ENCODE measurements around the gene TFAP2A. TPM values are rescaled to one million over a fixed set of nuclear protein-coding genes. Genes with fewer than 3 reads are reported as not detected.

Gene TFAP2A
- total RNA-seq, 4 donors from 2014 or later: 0.40 to 0.78 TPM; not detected in 2

GRCh38 chr6:10424040-10424439, 9.2 kb upstream of the TFAP2A start:
- Histone ChIP-seq H3K27me3 (peaks cover 47% of the 10 kb centered on the region), H3K27ac (no peak overlapping the region), H3K9me3 (no peaks in the 10 kb centered on the region), H3K36me3 (no peaks in the 10 kb centered on the region), H3K4me3 (replicated peaks in 1 of 3) (no peak overlapping the region), H3K4me1 (peaks cover 16 to 38% of the 10 kb centered on the region in 2 donors)
- intact Hi-C loops (cut with DNase I): loop anchor here (10.0 kb wide), 1 partner anchor 389 kb away; no protein-coding TSS in a partner anchor
- TF ChIP-seq POLR2A (IDR thresholded peaks at IDR 0.05) (no peak), CTCF (IDR thresholded peaks at IDR 0.05) (no peak)
- no peak for DNase-seq
- WGBS, 2 donors: 3 to 17% methylated on average over 5 of the region's 5 CpGs

GRCh38 chr6:10422737-10423034, 7.8 kb upstream of the TFAP2A start:
- peaks cover 16 to 39% of the 10 kb centered on the region in 2 donors for H3K4me1 ChIP-seq
- H3K27ac ChIP-seq: no peak overlapping the region
- TF ChIP-seq CTCF (IDR thresholded peaks at IDR 0.05) (no peak), POLR2A (IDR thresholded peaks at IDR 0.05) (no peak)
- H3K9me3 ChIP-seq: no peaks in the 10 kb centered on the region
- 9 to 23% methylated on average over 7 of the region's 7 CpGs for WGBS, 2 donors
- no peaks in the 10 kb centered on the region for H3K36me3 ChIP-seq
- no peak for DNase-seq
- intact Hi-C loops (cut with DNase I): loop anchor here (10.0 kb wide), 1 partner anchor 388 kb away; no protein-coding TSS in a partner anchor
- H3K4me3 ChIP-seq (replicated peaks in 1 of 3): no peak overlapping the region
- peaks cover 61% of the 10 kb centered on the region for H3K27me3 ChIP-seq

- TF ChIP-seq CTCF (IDR thresholded peaks at IDR 0.05) (no peak), POLR2A (IDR thresholded peaks at IDR 0.05) (no peak)
- DNase-seq: no peak
- no peak overlapping the region for H3K4me3 ChIP-seq (replicated peaks in 1 of 3)
- H3K4me1 ChIP-seq: peaks cover 18 to 41% of the 10 kb centered on the region in 2 donors
- H3K36me3 ChIP-seq: no peaks in the 10 kb centered on the region
- no peak overlapping the region for H3K27ac ChIP-seq
- WGBS, 2 donors: 5 to 13% methylated on average over 19 of the region's 39 CpGs
- H3K9me3 ChIP-seq: no peaks in the 10 kb centered on the region
- peaks cover 64% of the 10 kb centered on the region for H3K27me3 ChIP-seq
- intact Hi-C loops (cut with DNase I): loop anchor here (10.0 kb wide), 1 partner anchor 387 kb away; no protein-coding TSS in a partner anchor
Observed at GRCh38 chr6:10421921-10422736, 7.3 kb upstream of the TFAP2A start.

GRCh38 chr6:10421158-10421920, 6.5 kb upstream of the TFAP2A start:
- DNase-seq: no peak
- Histone ChIP-seq H3K36me3 (no peaks in the 10 kb centered on the region), H3K4me1 (peaks cover 23 to 40% of the 10 kb centered on the region in 2 donors), H3K9me3 (no peaks in the 10 kb centered on the region), H3K27me3 (peaks cover 72% of the 10 kb centered on the region), H3K27ac (no peak overlapping the region), H3K4me3 (replicated peaks in 1 of 3) (no peak overlapping the region)
- intact Hi-C loops (cut with DNase I): loop anchor here (10.0 kb wide), 1 partner anchor 387 kb away; no protein-coding TSS in a partner anchor
- WGBS, 2 donors: 5 to 9% methylated on average over 38 to 47 of the region's 47 CpGs
- TF ChIP-seq CTCF (IDR thresholded peaks at IDR 0.05): no peak
- TF ChIP-seq POLR2A (IDR thresholded peaks at IDR 0.05): no peak

All from thyroid gland (tissue), 4 donors.